Aorta (tissue), 5 donors: ENCODE results near the gene ANKRD11. TPM values are rescaled to one million over a fixed set of nuclear protein-coding genes. Genes with fewer than 3 reads are reported as not detected.
"Not testable (repeated sequence)": the region's sequence is repeated elsewhere in the genome, so short reads cannot be mapped to it uniquely, and the experiment has no call there.

Source experiments
- ATAC-seq: fragments of 200-7000 bp; cut with Tn5 transposase; one replicate; pipeline ENCODE4 v1.9.1; 2022; ENCODE audit warnings: moderate library complexity; ENCODE audit not compliant: low FRiP score
- DNase-seq, 2 donors: peaks; one replicate each; pipeline ENCODE4 v3.0.0-alpha.2; 2020
- H3K27ac ChIP-seq, 2 donors: one replicate each; pipeline ENCODE4 v1.5.1; 2013; ENCODE audit warnings: low read length in 2 of 2, mild to moderate bottlenecking in 2 of 2, moderate library complexity in 2 of 2, control low read depth in 1 of 2, inconsistent platforms in 1 of 2, low read depth in 1 of 2
- H3K27me3 ChIP-seq, 2 donors: one replicate each; pipeline ENCODE4 v1.6.1; 2013; ENCODE audit warnings: control low read depth in 1 of 2, low read length in 1 of 2, mild to moderate bottlenecking in 1 of 2, moderate library complexity in 1 of 2; ENCODE audit not compliant: insufficient read depth in 2 of 2, control insufficient read depth in 1 of 2
- H3K36me3 ChIP-seq, 2 donors: one replicate each; pipeline ENCODE4 v1.6.1; 2013; ENCODE audit warnings: control low read depth in 1 of 2, low read length in 1 of 2, mild to moderate bottlenecking in 1 of 2; ENCODE audit not compliant: insufficient read depth in 2 of 2, control insufficient read depth in 1 of 2
- H3K4me1 ChIP-seq, 2 donors: one replicate each; pipeline ENCODE4 v1.6.1; 2013; ENCODE audit warnings: low read length in 2 of 2, control low read depth in 1 of 2, mild to moderate bottlenecking in 1 of 2, moderate library complexity in 1 of 2; ENCODE audit not compliant: insufficient read depth in 2 of 2, control insufficient read depth in 1 of 2
- H3K4me3 ChIP-seq, 2 donors: one replicate each; pipeline ENCODE4 v1.5.1; 2013; ENCODE audit warnings: low read length in 2 of 2, control low read depth in 1 of 2, mild to moderate bottlenecking in 1 of 2
- H3K9me3 ChIP-seq: one replicate; pipeline ENCODE4 v1.6.1; 2013; ENCODE audit warnings: mild to moderate bottlenecking, low read length; ENCODE audit not compliant: control insufficient read depth
- WGBS, 2 donors: extraction: QIAGEN DNeasy Blood & Tissue Kit; methylation state at CpG; one replicate each; pipeline ENCODE4 v1.1.7; 2013; 5-methylcytosine and 5-hydroxymethylcytosine counted together
- intact Hi-C, 2 donors: fragments of 100-400 bp; cut with DNase I; formaldehyde crosslinking; loops; one replicate each; pipeline versions ENCODE4 v1.14.2 to v1.15.0; 2022
- polyA plus RNA-seq, 2 donors: library from polyadenylated mRNA; stranded (reverse); fragments of 200-250 nt; gene quantifications; one replicate each; pipeline ENCODE4 v1.2.3, GENCODE V29; 2013
- total RNA-seq, 2 donors: library from RNA; stranded (reverse); fragmentation: NEBNext Ultra II Directional; extraction: Animal tissue kit (Norgen Biotek cat#: 25700); gene quantifications; one replicate each; pipeline ENCODE4 v1.2.1, GENCODE V29; 2021
- donor health status: healthy with polysubstance abuse.
- donor health status: Bipolar disorder and iron deficiency.
- donor health status: DM: no; HTN: no; CAD: no.
- donor health status: DM: no; HTN: no; CAD: no.
- donor health status: DM: yes; HTN: yes; CAD: no.

Gene ANKRD11
- total and polyA plus RNA-seq, 4 donors: 34.6 to 139 (median 90.1) TPM

DNA sequence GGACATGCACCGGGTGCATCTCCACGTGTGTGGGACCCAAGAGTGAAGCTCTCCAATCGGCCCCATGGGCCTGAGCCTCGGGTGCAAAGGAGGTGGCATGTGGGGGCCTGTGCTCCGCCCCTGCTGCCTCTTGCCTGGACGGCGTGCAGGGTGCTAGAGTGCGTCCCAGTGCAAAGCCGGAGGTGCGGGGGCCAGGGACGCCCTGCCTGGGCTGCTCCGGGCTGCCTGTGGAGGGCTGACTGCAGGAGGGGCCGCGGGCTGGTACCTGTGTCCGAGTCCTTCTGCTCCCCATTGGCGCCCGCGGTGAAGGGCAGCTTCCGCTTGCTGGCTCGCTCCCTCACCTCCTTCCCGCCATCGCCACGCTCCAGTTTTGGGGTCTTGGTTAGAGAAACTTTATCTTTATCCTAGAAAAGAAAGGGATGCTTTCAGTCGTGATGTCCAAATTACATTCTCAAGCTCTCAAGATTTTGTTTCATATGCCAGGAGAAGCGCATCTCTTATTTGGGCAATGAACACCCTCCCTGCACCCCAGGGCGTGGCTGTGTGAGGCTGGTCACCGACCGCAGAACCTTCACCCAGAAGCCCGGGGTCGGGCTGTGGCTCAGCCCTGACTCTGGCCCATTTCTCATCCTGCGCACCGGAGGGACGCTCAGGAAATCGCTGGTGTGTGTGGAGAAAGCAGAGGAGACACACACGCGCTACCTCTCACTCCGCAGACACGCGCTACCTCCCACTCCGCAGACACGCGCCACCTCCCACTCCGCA is 185.2 kb downstream of the ANKRD11 start:
- Histone ChIP-seq H3K27ac (no peak overlapping the region), H3K9me3 (no peaks in the 10 kb centered on the region), H3K4me1 (no peaks in the 10 kb centered on the region), H3K4me3 (no peak overlapping the region), H3K27me3 (no peaks in the 10 kb centered on the region), H3K36me3 (no peaks in the 10 kb centered on the region)
- DNase-seq: no peak
- no peak for ATAC-seq
- intact Hi-C loops: loop anchor here in 1 of 2 donors (10.0 kb wide), 1 partner anchor 60 kb away; no protein-coding TSS in a partner anchor
- WGBS, 2 donors: 88 to 93% methylated on average over 43 of the region's 43 CpGs

DNA sequence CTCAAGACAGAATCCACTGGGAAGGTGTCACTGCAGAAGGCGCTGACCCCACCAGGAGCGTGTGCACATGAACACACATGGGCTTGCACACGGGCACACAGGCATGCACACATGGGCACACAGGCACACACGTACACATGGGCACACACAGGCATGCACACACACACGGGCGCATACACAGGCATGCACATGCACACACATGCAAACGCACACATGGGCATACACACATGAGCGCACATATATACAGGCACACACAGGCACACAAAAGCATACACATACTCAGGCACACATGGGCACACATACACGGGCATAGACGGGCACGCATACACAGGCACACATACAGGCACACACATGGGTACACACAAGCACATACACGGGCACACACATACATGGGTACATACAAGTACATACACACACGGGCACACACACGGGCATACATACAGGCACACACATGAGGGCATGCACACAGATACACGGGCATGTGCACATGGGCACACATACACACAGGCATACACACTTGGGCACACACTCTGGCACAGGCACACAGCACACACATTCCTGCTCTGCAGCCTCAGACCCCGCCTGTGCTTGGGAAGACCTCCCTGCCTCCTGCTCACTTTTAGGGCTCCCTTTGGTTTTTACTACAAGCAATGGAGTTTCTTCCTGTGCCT is 186.0 kb downstream of the ANKRD11 start:
- Histone ChIP-seq H3K27ac (no peak overlapping the region), H3K27me3 (no peaks in the 10 kb centered on the region), H3K9me3 (no peaks in the 10 kb centered on the region), H3K36me3 (no peaks in the 10 kb centered on the region), H3K4me1 (no peaks in the 10 kb centered on the region), H3K4me3 (no peak overlapping the region)
- WGBS, 2 donors: 89 to 92% methylated on average over 16 of the region's 16 CpGs
- intact Hi-C loops: loop anchor here in 1 of 2 donors (10.0 kb wide), 1 partner anchor 60 kb away; no protein-coding TSS in a partner anchor
- ATAC-seq (no peak), DNase-seq (no peak)

DNA sequence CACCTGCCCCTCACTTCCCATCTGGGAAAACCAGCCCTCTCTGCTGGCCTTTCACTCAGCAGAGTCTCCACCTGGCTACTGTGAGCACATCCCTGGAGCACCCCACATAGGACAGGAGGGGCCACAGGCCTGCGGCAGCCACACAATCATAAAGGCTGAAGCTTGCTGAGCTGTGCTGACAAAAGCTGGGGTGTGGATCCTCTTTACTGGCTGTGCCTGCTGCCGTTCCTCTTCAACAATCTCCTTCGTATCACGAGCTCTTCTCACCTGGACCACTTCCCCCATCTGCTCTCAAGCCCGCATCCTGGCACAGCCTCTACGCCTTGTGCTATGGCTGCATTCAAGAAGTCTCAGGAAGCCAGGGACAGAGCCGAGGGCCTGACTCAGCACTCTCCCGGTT is 186.7 kb downstream of the ANKRD11 start:
- Histone ChIP-seq H3K27ac (no peak overlapping the region), H3K4me3 (no peak overlapping the region), H3K27me3 (no peaks in the 10 kb centered on the region), H3K36me3 (no peaks in the 10 kb centered on the region), H3K4me1 (no peaks in the 10 kb centered on the region), H3K9me3 (no peaks in the 10 kb centered on the region)
- ATAC-seq (no peak), DNase-seq (no peak)
- intact Hi-C loops: loop anchor here in 1 of 2 donors (10.0 kb wide), 1 partner anchor 59 kb away; no protein-coding TSS in a partner anchor
- 86 to 89% methylated on average over 8 of the region's 8 CpGs for WGBS, 2 donors

DNA sequence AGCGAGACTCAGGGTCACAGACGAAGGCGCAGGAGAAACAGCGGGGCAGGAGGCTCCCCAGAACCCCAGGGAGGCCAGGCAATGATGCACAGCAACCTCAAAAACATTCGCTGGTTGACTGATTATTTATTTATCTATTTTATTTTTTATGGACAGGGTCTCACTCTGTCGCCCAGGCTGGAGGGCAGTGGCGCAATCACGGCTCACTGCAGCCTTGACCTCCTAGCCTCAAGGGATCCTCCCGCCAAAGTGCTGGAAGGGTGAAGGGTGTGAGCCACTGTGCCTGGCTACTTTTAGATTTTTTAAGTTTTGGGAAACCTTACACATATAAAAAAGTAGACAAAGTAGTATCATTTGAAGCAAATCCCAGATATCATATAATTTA is 189.4 kb downstream of the ANKRD11 start:
- intact Hi-C loops: loop anchor here in 1 of 2 donors (10.0 kb wide), 1 partner anchor 56 kb away; no protein-coding TSS in a partner anchor
- H3K4me1 ChIP-seq: no peaks in the 10 kb centered on the region
- no peaks in the 10 kb centered on the region for H3K27me3 ChIP-seq
- DNase-seq (no peak), ATAC-seq (no peak)
- H3K27ac ChIP-seq: peak overlapping the region in 1 of 2 donors; percentile 74
- H3K4me3 ChIP-seq: no peak overlapping the region
- whole genome bisulfite sequencing, 2 donors: 80% methylated on average over 9 of the region's 9 CpGs
- H3K36me3 ChIP-seq: no peaks in the 10 kb centered on the region
- H3K9me3 ChIP-seq: no peaks in the 10 kb centered on the region

DNA sequence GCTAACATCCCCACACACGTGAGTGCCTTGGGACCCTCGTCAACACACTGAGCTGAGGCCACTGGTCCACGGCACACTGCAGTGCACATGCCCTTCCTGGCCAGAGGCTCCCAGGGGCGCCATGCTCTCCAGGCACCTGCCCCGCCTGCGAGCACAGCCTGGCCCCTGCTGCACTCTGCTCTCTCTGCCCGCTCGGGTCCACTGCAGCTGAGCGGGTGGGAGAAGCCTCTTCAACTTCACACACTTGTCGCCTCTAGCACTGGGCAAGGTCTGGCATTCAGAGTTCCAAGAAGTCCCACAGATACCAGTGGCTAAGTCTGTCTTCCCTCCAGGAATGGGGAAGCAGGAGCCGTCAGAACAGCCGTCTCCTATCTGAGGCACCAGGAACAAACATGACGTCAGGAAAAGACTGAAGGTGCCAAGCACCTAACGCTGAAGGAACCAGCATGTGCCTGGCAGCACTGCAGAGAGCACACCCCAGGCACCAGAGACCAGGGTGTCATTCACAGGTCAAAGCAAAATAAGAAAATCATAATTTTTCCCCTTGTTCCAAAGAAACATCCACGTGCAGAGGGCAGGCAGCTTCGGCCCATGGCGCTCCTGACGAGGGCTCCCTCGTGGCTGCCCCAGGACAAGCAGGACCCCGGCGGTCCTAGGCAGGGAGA is 189.9 kb downstream of the ANKRD11 start:
- H3K27ac ChIP-seq: peak overlapping the region in 1 of 2 donors; percentile 74
- no peaks in the 10 kb centered on the region for H3K9me3 ChIP-seq
- no peaks in the 10 kb centered on the region for H3K4me1 ChIP-seq
- WGBS, 2 donors: 45 to 53% methylated on average over 21 of the region's 21 CpGs
- ATAC-seq: peak; percentile 15
- intact Hi-C loops: loop anchor here in 1 of 2 donors (10.0 kb wide), 1 partner anchor 56 kb away; no protein-coding TSS in a partner anchor
- no peak for DNase-seq
- no peaks in the 10 kb centered on the region for H3K36me3 ChIP-seq
- H3K27me3 ChIP-seq: no peaks in the 10 kb centered on the region
- no peak overlapping the region for H3K4me3 ChIP-seq

DNA sequence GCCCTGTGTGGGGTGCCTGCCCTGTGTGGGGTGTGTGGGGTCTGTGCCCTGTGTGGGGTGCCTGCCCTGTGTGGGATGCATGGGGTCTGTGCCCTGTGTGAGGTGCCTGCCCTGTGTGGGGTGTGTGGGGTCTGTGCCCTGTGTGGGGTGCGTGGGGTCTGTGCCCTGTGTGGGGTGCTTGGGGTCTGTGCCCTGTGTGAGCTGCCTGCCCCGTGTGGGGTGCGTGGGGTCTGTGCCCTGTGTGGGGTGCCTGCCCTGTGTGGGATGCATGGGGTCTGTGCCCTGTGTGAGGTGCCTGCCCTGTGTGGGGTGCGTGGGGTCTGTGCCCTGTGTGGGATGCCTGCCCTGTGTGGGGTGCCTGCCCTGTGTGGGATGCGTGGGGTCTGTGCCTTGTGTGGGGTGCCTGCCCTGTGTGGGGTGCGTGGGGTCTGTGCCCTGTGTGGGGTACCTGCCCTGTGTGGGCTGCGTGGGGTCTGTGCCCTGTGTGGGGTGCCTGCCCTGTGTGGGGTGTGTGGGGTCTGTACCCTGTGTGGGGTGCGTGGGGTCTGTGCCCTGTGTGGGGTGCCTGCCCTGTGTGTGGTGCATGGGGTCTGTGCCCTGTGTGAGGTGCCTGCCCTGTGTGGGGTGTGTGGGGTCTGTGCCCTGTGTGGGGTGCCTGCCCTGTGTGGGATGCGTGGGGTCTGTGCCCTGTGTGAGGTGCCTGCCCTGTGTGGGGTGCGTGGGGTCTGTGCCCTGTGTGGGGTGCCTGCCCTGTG is 190.8 kb downstream of the ANKRD11 start:
- intact Hi-C loops: loop anchor here in 1 of 2 donors (10.0 kb wide), 1 partner anchor 55 kb away; no protein-coding TSS in a partner anchor
- not testable (repeated sequence) for ATAC-seq

DNA sequence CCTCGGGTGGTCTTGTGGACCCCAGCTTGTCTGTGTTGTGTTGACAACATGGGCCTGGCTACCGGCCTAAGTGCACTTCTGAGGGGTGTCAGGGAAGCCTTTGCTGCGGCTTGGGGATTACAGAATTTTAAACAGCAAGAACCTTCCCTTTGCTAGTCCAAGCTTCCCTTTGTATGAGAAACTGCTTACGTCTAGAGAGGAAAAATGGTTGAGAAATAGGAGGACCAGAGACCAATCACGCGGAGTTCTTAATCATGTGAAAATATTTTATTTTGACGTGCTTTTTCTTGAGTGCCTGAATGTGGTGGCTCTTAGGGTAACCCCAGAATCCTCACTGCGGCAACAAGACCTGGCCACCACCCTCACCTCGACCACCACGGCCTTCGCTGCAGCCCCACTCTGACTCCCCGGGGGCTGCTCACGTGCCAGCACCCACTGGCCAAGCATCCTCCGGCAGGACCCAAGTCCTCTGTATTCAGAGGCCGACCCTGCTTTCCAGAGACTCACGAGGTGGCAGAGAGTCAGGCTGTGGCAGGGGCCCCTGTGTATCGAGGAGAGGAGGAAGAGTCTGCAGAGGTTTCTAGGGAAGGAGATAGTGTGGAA is 191.6 kb downstream of the ANKRD11 start:
- Histone ChIP-seq H3K9me3 (no peaks in the 10 kb centered on the region), H3K27ac (no peak overlapping the region), H3K4me3 (no peak overlapping the region), H3K27me3 (no peaks in the 10 kb centered on the region), H3K4me1 (no peaks in the 10 kb centered on the region), H3K36me3 (no peaks in the 10 kb centered on the region)
- ATAC-seq (no peak), DNase-seq (no peak)
- WGBS, 2 donors: 85 to 87% methylated on average over 16 to 17 of the region's 17 CpGs
- intact Hi-C loops: no loop called here

More for the DNA sequence above, 190.8 kb downstream of the ANKRD11 start:
- 92 to 96% methylated on average over 10 of the region's 10 CpGs for WGBS, 2 donors
- H3K27ac ChIP-seq, DNase-seq, H3K36me3 ChIP-seq, H3K9me3 ChIP-seq, H3K4me3 ChIP-seq, H3K27me3 ChIP-seq, H3K4me1 ChIP-seq: not testable (repeated sequence)
